Measurements from ENCODE around the gene ABCC8. TPM values are rescaled to one million over a fixed set of nuclear protein-coding genes. Genes with fewer than 3 reads are reported as not detected.

Gene ABCC8
- total RNA-seq, 1 experiment from 2014 or later, result not detected

DNA sequence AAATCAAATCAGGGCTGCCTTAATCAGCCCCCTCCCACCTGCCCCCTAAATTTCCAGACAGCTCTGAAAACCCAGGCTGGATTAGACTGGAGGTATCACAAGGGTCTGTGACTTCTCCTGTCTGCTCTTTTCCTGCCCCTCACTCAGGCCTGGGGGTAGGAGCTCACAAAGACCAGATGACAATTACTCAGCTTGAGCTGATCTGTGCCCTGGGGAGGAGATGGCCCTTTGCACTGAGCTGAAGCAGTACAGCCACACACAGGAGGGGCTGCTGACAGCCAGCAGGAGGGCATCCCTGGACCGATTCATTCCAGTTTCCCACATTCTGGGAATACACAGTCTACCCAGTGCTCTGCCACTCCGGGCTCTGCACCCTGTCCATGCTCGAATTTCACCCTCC is 4.2 kb downstream of the ABCC8 start:
- Mint-ChIP-seq H3K4me3 (ENCODE audit: unreplicated experiment) (no peak overlapping the region), H3K27me3 (ENCODE audit: insufficient read depth, unreplicated experiment) (peaks cover 28% of the 10 kb centered on the region), H3K4me1 (ENCODE audit: low read depth, unreplicated experiment) (no peaks in the 10 kb centered on the region), H3K36me3 (ENCODE audit: insufficient read depth, unreplicated experiment) (no peaks in the 10 kb centered on the region), H3K27ac (ENCODE audit: unreplicated experiment) (no peak overlapping the region), H3K9me3 (ENCODE audit: unreplicated experiment) (no peaks in the 10 kb centered on the region)
- POLR2A ChIA-PET, result no interaction called here
- peaks cover 8% of the 10 kb centered on the region for H3K27me3 ChIP-seq (replicated peaks; ENCODE audit: control insufficient read depth, insufficient read depth, low read length)
- 0 out of 2 replicates have a peak, but pooled peaks cover 3% of the 10 kb centered on the region for H3K4me1 ChIP-seq
- intact Hi-C loops (cut with micrococcal nuclease; ENCODE audit: unreplicated experiment), result no loop called here
- H3K9me3 ChIP-seq, result no peaks in the 10 kb centered on the region
- CTCF ChIA-PET, result interaction anchor here (1.2 to 1.4 kb wide), 3 partner anchors 8 to 88 kb away, joined by 3 to 26 read pairs (median 7); no protein-coding TSS in a partner anchor
- TF ChIP-seq, protein P1, sequence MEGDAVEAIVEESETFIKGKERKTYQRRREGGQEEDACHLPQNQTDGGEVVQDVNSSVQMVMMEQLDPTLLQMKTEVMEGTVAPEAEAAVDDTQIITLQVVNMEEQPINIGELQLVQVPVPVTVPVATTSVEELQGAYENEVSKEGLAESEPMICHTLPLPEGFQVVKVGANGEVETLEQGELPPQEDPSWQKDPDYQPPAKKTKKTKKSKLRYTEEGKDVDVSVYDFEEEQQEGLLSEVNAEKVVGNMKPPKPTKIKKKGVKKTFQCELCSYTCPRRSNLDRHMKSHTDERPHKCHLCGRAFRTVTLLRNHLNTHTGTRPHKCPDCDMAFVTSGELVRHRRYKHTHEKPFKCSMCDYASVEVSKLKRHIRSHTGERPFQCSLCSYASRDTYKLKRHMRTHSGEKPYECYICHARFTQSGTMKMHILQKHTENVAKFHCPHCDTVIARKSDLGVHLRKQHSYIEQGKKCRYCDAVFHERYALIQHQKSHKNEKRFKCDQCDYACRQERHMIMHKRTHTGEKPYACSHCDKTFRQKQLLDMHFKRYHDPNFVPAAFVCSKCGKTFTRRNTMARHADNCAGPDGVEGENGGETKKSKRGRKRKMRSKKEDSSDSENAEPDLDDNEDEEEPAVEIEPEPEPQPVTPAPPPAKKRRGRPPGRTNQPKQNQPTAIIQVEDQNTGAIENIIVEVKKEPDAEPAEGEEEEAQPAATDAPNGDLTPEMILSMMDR (IDR thresholded peaks at IDR 0.05; ENCODE audit: insufficient read depth in 1 of 2, low read depth in 1 of 2, low read length in 1 of 2, severe bottlenecking in 1 of 2, unreplicated experiment in 1 of 2), result no peak
- no peak for DNase-seq
- BruUV-seq (replicated peaks), result no TSS peak
- no peak overlapping the region for H3K4me3 ChIP-seq (ENCODE audit: low read depth, low read length)
- H3K36me3 ChIP-seq (ENCODE audit: control insufficient read depth, insufficient read depth, low read length), result no peaks in the 10 kb centered on the region

DNA sequence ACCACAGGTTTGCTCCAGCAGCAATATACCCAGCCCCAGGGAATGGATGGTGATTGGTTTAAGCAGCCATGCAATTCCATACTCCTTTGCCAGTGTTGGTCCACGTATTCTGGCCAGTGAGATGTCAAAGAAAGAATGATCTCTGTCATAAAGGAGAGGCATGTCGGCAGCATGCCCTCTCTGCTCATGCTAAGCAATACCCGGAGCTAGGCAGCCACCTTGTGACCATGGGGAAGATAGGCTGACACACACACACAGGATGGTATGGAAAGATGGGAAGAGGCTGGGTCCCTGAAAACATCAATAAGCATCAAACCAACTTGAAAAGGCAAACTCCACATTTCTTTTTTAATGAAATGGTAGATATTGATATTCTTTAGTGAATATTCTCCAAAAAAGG is 5.1 kb downstream of the ABCC8 start:
- ChIA-PET CTCF (interaction anchor here (0.6 to 1.9 kb wide), 5 partner anchors 48 to 251 kb away, joined by 3 to 5 read pairs (median 3); partner anchors contain the start of gene KCNJ11), POLR2A (no interaction called here)
- Histone ChIP-seq H3K36me3 (ENCODE audit: control insufficient read depth, insufficient read depth, low read length) (no peaks in the 10 kb centered on the region), H3K9me3 (no peaks in the 10 kb centered on the region), H3K4me1 (0 out of 2 replicates have a peak, but pooled peaks cover 3% of the 10 kb centered on the region), H3K27me3 (replicated peaks; ENCODE audit: control insufficient read depth, insufficient read depth, low read length) (peaks cover 8% of the 10 kb centered on the region), H3K4me3 (ENCODE audit: low read depth, low read length) (no peak overlapping the region)
- Mint-ChIP-seq H3K27ac (ENCODE audit: unreplicated experiment) (no peak overlapping the region), H3K27me3 (ENCODE audit: insufficient read depth, unreplicated experiment) (peaks cover 31% of the 10 kb centered on the region), H3K36me3 (ENCODE audit: insufficient read depth, unreplicated experiment) (no peaks in the 10 kb centered on the region), H3K4me1 (ENCODE audit: low read depth, unreplicated experiment) (no peaks in the 10 kb centered on the region), H3K9me3 (ENCODE audit: unreplicated experiment) (no peaks in the 10 kb centered on the region), H3K4me3 (ENCODE audit: unreplicated experiment) (no peak overlapping the region)
- BruUV-seq (replicated peaks), result no TSS peak
- intact Hi-C loops (cut with micrococcal nuclease; ENCODE audit: unreplicated experiment), result no loop called here
- peak in 1 of 2 experiments; percentile 46 for DNase-seq
- TF ChIP-seq, protein P1 (IDR thresholded peaks at IDR 0.05; ENCODE audit: insufficient read depth in 1 of 2, low read depth in 1 of 2, low read length in 1 of 2, severe bottlenecking in 1 of 2, unreplicated experiment in 1 of 2), result peak in 1 of 2 experiments; percentile 38

DNA sequence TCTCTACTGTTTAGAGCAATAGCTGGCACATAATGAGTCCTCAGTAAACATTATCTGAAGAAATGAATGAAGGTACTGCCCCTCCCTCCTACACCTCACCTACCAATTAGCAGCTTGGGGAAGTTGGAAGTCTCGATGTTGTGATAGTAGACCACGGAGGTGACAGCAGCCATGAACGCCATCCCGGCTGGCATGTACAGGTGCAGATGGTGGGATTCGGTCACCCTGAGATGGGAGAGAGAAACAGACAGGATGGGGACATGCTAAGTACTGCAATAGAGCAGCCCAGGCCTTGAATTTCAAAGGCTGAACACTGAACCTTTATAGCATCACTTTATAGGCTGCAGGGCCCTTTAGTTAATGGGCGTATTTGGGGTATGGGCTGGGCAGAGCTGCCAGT is 6.6 kb downstream of the ABCC8 start:
- Histone ChIP-seq H3K9me3 (no peaks in the 10 kb centered on the region), H3K36me3 (ENCODE audit: control insufficient read depth, insufficient read depth, low read length) (no peaks in the 10 kb centered on the region), H3K4me1 (no peaks in the 10 kb centered on the region), H3K4me3 (ENCODE audit: low read depth, low read length) (no peak overlapping the region), H3K27me3 (replicated peaks; ENCODE audit: control insufficient read depth, insufficient read depth, low read length) (peaks cover 6% of the 10 kb centered on the region)
- H3K27me3 Mint-ChIP-seq (ENCODE audit: insufficient read depth, unreplicated experiment), result peaks cover 29% of the 10 kb centered on the region
- intact Hi-C loops (cut with micrococcal nuclease; ENCODE audit: unreplicated experiment), result no loop called here
- BruUV-seq (replicated peaks), result no TSS peak
- TF ChIP-seq, protein P1 (IDR thresholded peaks at IDR 0.05; ENCODE audit: insufficient read depth in 1 of 2, low read depth in 1 of 2, low read length in 1 of 2, severe bottlenecking in 1 of 2, unreplicated experiment in 1 of 2), result no peak
- DNase-seq, result no peak
- no peaks in the 10 kb centered on the region for H3K9me3 Mint-ChIP-seq (ENCODE audit: unreplicated experiment)
- H3K27ac Mint-ChIP-seq (ENCODE audit: unreplicated experiment), result no peak overlapping the region
- H3K36me3 Mint-ChIP-seq (ENCODE audit: insufficient read depth, unreplicated experiment), result no peaks in the 10 kb centered on the region
- ChIA-PET POLR2A (no interaction called here), CTCF (interaction anchor here (1.1 to 1.9 kb wide), 3 partner anchors 56 to 83 kb away, joined by 3 to 4 read pairs (median 3); no protein-coding TSS in a partner anchor)
- no peaks in the 10 kb centered on the region for H3K4me1 Mint-ChIP-seq (ENCODE audit: low read depth, unreplicated experiment)
- H3K4me3 Mint-ChIP-seq (ENCODE audit: unreplicated experiment), result no peak overlapping the region

Measured in Caco-2 (cell line).